GM23248 (cell line): ENCODE measurements around the gene PTPRR.

ENCODE experiments used
- EZH2 ChIP-seq: fragments of 200-600 bp; sonication (generic); IDR thresholded peaks from 2 replicates; pipeline ENCODE4 v1.6.1; 2018; ENCODE audit warnings: antibody characterized with exemption, mild to moderate bottlenecking; ENCODE audit not compliant: insufficient read depth, poor library complexity, severe bottlenecking
- EZH2phosphoT487 ChIP-seq: fragments of 200-600 bp; sonication (generic); IDR thresholded peaks from 2 replicates; pipeline ENCODE4 v1.6.1; 2018; ENCODE audit warnings: antibody characterized with exemption, moderate library complexity, mild to moderate bottlenecking, low read depth; ENCODE audit not compliant: insufficient read depth

- no peak for TF ChIP-seq EZH2phosphoT487
- no peak for TF ChIP-seq EZH2
These were observed 187.2 kb downstream of the PTPRR start for GRCh38 chr12:70733385-70733784.
